ENCODE results near the gene TNRC6A. TPM values are rescaled to one million over a fixed set of nuclear protein-coding genes. Genes with fewer than 3 reads are reported as not detected.

The TNRC6A gene
- total RNA-seq, 6 donors from 2014 or later = 35.2 to 152 (median 65.3) TPM

- Histone ChIP-seq H3K36me3 (no peaks in the 10 kb centered on the region), H3K27me3 (no peaks in the 10 kb centered on the region), H3K27ac (no peak overlapping the region), H3K9me3 (no peaks in the 10 kb centered on the region), H3K4me3 (no peak overlapping the region), H3K4me1 (peaks cover 0 to 5% (median 0%) of the 10 kb centered on the region in 4 donors)
- 74 to 80% methylated on average over 7 to 9 of the region's 9 CpGs for WGBS, 2 donors
- TF ChIP-seq CTCF (IDR thresholded peaks at IDR 0.05) (no peak), POLR2A (IDR thresholded peaks at IDR 0.05) (no peak), POLR2AphosphoS5 (IDR thresholded peaks at IDR 0.05) (no peak), EP300 (IDR thresholded peaks at IDR 0.05) (no peak)
- DNase-seq (no peak), ATAC-seq (ENCODE audit: low FRiP score in 2 of 2) (no peak)
These were observed 121.0 kb downstream of the TNRC6A start for GRCh38 chr16:24850289-24850938.

- DNase-seq = no peak
- WGBS, 2 donors = 57 to 68% methylated on average over 8 of the region's 8 CpGs
- H3K27ac ChIP-seq = no peak overlapping the region
These were observed 122.2 kb downstream of the TNRC6A start for GRCh38 chr16:24851700-24852099.

GRCh38 chr16:24852281-24852721 is 122.8 kb downstream of the TNRC6A start:
- no peak overlapping the region for H3K27ac ChIP-seq
- 67 to 74% methylated on average over 8 of the region's 8 CpGs for whole genome bisulfite sequencing, 2 donors
- H3K9me3 ChIP-seq = no peaks in the 10 kb centered on the region
- ATAC-seq (ENCODE audit: low FRiP score in 2 of 2) = no peak
- no peak overlapping the region for H3K4me3 ChIP-seq
- H3K4me1 ChIP-seq = peaks cover 0 to 5% (median 0%) of the 10 kb centered on the region in 4 donors
- DNase-seq = no peak
- no peaks in the 10 kb centered on the region for H3K27me3 ChIP-seq
- TF ChIP-seq CTCF (IDR thresholded peaks at IDR 0.05) (no peak), EP300 (IDR thresholded peaks at IDR 0.05) (no peak), POLR2AphosphoS5 (IDR thresholded peaks at IDR 0.05) (no peak), POLR2A (IDR thresholded peaks at IDR 0.05) (no peak)
- H3K36me3 ChIP-seq = no peaks in the 10 kb centered on the region

More at GRCh38 chr16:24851700-24852099, 122.2 kb downstream of the TNRC6A start:
- ATAC-seq (ENCODE audit: low FRiP score in 2 of 2) = no peak
- H3K4me1 ChIP-seq = peaks cover 0 to 5% (median 0%) of the 10 kb centered on the region in 4 donors
- no peaks in the 10 kb centered on the region for H3K27me3 ChIP-seq
- TF ChIP-seq CTCF (IDR thresholded peaks at IDR 0.05) (no peak), POLR2A (IDR thresholded peaks at IDR 0.05) (no peak), POLR2AphosphoS5 (IDR thresholded peaks at IDR 0.05) (no peak), EP300 (IDR thresholded peaks at IDR 0.05) (no peak)
- H3K36me3 ChIP-seq = no peaks in the 10 kb centered on the region
- H3K4me3 ChIP-seq = no peak overlapping the region
- no peaks in the 10 kb centered on the region for H3K9me3 ChIP-seq

GRCh38 chr16:24853169-24853824 is 123.8 kb downstream of the TNRC6A start:
- Histone ChIP-seq H3K4me1 (peaks cover 0 to 5% (median 0%) of the 10 kb centered on the region in 4 donors), H3K9me3 (no peaks in the 10 kb centered on the region), H3K27ac (no peak overlapping the region), H3K27me3 (no peaks in the 10 kb centered on the region), H3K36me3 (no peaks in the 10 kb centered on the region), H3K4me3 (no peak overlapping the region)
- ATAC-seq (ENCODE audit: low FRiP score in 2 of 2) = no peak
- 78 to 85% methylated on average over 8 of the region's 8 CpGs for WGBS, 2 donors
- TF ChIP-seq CTCF (IDR thresholded peaks at IDR 0.05) (no peak), EP300 (IDR thresholded peaks at IDR 0.05) (no peak), POLR2A (IDR thresholded peaks at IDR 0.05) (no peak), POLR2AphosphoS5 (IDR thresholded peaks at IDR 0.05) (no peak)
- DNase-seq = no peak

Data from upper lobe of left lung (tissue), 6 donors.